Uterus (tissue), 2 donors: ENCODE results near the gene IL31.

ENCODE experiments used
- POLR2A ChIP-seq, 2 donors: fragments of 450-650 bp; IDR thresholded peaks; one replicate each; pipeline ENCODE4 v1.6.1; 2016; ENCODE audit warnings: antibody characterized with exemption in 2 of 2, mild to moderate bottlenecking in 1 of 2, moderate library complexity in 1 of 2
- TF ChIP-seq, protein P1 (sequence below), 4 experiments: fragments of 200-600 bp in 2 of 4; fragments of 450-650 bp in 2 of 4; sonication (generic) in 2 of 4; IDR thresholded peaks; one replicate each; pipeline ENCODE4 v1.5.1; 2016 to 2019; ENCODE audit warnings: antibody characterized with exemption in 4 of 4, mild to moderate bottlenecking in 2 of 4, moderate library complexity in 1 of 4

GRCh38 chr12:122168492-122168891, 5.5 kb downstream of the IL31 start:
- TF ChIP-seq POLR2A (IDR thresholded peaks at IDR 0.05) = no peak
- TF ChIP-seq, protein P1, sequence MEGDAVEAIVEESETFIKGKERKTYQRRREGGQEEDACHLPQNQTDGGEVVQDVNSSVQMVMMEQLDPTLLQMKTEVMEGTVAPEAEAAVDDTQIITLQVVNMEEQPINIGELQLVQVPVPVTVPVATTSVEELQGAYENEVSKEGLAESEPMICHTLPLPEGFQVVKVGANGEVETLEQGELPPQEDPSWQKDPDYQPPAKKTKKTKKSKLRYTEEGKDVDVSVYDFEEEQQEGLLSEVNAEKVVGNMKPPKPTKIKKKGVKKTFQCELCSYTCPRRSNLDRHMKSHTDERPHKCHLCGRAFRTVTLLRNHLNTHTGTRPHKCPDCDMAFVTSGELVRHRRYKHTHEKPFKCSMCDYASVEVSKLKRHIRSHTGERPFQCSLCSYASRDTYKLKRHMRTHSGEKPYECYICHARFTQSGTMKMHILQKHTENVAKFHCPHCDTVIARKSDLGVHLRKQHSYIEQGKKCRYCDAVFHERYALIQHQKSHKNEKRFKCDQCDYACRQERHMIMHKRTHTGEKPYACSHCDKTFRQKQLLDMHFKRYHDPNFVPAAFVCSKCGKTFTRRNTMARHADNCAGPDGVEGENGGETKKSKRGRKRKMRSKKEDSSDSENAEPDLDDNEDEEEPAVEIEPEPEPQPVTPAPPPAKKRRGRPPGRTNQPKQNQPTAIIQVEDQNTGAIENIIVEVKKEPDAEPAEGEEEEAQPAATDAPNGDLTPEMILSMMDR (IDR thresholded peaks at IDR 0.05) = no peak
